Neural cell (in vitro differentiated cells): ENCODE data around the gene HPSE2.

Source experiments
- EP300 ChIP-seq: fragments of 450-650 bp; conservative IDR thresholded peaks from 2 replicates; pipeline ENCODE4 v1.6.1; 2014; ENCODE audit warnings: antibody characterized with exemption, mild to moderate bottlenecking, moderate library complexity; ENCODE audit not compliant: poor library complexity, severe bottlenecking
- EZH2 ChIP-seq: fragments of 200-600, 300-800 bp; shearing (Covaris generic), sonication (generic); IDR thresholded peaks from 2 replicates; pipeline ENCODE4 v1.6.1; 2014; ENCODE audit warnings: antibody characterized with exemption, low read length, borderline replicate concordance, mild to moderate bottlenecking; ENCODE audit not compliant: insufficient read depth, poor library complexity, severe bottlenecking
- POLR2AphosphoS5 ChIP-seq: IDR thresholded peaks from 2 replicates; pipeline ENCODE4 v1.6.1; 2012
- RAD21 ChIP-seq: fragments of 450-650 bp; conservative IDR thresholded peaks from 2 replicates; pipeline ENCODE4 v1.6.1; 2014; ENCODE audit warnings: antibody characterized with exemption, mild to moderate bottlenecking, moderate library complexity
- TF ChIP-seq, protein P1 (sequence below): fragments of 450-650 bp; IDR thresholded peaks from 2 replicates; pipeline ENCODE4 v1.5.1; 2014; ENCODE audit warnings: antibody characterized with exemption, mild to moderate bottlenecking, moderate library complexity; ENCODE audit not compliant: poor library complexity, severe bottlenecking
- TF ChIP-seq, protein P2 (sequence below): IDR thresholded peaks from 2 replicates; pipeline ENCODE4 v1.6.1; 2012; ENCODE audit warnings: borderline replicate concordance

DNA sequence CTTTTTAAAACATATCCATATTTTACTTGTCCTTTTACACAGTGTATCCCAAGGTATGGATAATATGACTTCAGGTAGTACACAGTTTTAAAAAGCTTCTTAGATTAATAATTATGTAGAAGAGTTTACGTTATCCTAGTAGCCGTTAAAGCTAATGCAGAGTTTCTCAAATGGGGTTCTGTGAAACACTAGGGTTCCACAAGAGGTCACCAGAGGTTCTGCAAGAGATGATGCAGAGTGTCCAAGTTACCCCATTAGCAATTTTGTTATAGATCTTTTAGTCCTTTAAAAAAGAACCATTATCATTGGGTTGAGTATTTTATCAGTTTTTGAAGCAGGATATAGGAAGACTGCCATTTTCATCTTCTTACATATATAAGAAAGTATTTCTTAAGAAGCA lies 490.0 kb downstream of the HPSE2 start:
- TF ChIP-seq RAD21, result no peak
- TF ChIP-seq, protein P1, sequence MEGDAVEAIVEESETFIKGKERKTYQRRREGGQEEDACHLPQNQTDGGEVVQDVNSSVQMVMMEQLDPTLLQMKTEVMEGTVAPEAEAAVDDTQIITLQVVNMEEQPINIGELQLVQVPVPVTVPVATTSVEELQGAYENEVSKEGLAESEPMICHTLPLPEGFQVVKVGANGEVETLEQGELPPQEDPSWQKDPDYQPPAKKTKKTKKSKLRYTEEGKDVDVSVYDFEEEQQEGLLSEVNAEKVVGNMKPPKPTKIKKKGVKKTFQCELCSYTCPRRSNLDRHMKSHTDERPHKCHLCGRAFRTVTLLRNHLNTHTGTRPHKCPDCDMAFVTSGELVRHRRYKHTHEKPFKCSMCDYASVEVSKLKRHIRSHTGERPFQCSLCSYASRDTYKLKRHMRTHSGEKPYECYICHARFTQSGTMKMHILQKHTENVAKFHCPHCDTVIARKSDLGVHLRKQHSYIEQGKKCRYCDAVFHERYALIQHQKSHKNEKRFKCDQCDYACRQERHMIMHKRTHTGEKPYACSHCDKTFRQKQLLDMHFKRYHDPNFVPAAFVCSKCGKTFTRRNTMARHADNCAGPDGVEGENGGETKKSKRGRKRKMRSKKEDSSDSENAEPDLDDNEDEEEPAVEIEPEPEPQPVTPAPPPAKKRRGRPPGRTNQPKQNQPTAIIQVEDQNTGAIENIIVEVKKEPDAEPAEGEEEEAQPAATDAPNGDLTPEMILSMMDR, result no peak
- TF ChIP-seq EZH2, result no peak
- no peak for TF ChIP-seq EP300
- TF ChIP-seq, protein P2, sequence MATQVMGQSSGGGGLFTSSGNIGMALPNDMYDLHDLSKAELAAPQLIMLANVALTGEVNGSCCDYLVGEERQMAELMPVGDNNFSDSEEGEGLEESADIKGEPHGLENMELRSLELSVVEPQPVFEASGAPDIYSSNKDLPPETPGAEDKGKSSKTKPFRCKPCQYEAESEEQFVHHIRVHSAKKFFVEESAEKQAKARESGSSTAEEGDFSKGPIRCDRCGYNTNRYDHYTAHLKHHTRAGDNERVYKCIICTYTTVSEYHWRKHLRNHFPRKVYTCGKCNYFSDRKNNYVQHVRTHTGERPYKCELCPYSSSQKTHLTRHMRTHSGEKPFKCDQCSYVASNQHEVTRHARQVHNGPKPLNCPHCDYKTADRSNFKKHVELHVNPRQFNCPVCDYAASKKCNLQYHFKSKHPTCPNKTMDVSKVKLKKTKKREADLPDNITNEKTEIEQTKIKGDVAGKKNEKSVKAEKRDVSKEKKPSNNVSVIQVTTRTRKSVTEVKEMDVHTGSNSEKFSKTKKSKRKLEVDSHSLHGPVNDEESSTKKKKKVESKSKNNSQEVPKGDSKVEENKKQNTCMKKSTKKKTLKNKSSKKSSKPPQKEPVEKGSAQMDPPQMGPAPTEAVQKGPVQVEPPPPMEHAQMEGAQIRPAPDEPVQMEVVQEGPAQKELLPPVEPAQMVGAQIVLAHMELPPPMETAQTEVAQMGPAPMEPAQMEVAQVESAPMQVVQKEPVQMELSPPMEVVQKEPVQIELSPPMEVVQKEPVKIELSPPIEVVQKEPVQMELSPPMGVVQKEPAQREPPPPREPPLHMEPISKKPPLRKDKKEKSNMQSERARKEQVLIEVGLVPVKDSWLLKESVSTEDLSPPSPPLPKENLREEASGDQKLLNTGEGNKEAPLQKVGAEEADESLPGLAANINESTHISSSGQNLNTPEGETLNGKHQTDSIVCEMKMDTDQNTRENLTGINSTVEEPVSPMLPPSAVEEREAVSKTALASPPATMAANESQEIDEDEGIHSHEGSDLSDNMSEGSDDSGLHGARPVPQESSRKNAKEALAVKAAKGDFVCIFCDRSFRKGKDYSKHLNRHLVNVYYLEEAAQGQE, result no peak
- TF ChIP-seq POLR2AphosphoS5, result no peak
